ENCODE measurements around the gene SET.

The SET gene

GRCh38 chr9:128731093-128731492 is 42.1 kb downstream of the SET start:
- no peak for DNase-seq (ENCODE audit: low spot score)

DNA sequence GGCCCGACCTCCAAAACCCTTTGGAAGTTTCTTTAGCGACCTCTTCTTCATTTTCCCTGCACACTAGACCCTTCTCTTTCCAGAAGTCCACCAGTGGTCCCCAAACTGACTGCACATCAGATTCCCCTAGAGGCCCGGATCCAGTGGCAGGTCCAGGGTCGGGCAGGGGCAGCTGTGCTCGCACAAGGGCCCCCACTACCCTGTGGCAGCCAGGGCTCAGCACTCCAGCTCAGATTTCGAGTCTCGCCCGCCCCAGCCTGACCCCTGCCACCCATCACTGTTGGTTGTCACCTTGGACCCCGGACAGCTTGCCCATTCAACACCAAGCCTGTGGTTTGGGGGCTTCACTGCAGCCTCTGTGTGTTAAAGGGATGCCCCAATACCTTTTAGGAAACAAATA is 42.7 kb downstream of the SET start:
- no peak for DNase-seq (ENCODE audit: low spot score)

DNA sequence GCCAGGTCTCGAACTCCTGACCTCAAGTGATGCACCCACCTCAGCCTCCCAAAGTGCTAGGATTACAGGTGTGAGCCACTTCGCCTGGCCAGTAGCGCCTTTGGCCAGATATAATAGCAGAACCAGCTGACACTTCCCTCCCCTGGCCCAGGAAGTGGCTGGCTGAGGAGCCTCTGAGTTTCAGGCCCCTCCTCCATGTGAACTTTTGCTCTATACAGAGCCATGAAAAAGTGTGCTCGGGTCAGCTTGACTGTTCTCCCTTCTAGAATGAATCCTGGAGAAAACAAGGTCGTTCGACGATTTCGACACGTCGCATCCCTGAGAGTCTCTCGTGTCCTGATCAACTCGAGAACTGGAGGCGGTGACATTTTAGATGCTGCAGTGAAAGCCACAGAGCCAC is 43.6 kb downstream of the SET start:
- no peak for DNase-seq (ENCODE audit: low spot score)

DNA sequence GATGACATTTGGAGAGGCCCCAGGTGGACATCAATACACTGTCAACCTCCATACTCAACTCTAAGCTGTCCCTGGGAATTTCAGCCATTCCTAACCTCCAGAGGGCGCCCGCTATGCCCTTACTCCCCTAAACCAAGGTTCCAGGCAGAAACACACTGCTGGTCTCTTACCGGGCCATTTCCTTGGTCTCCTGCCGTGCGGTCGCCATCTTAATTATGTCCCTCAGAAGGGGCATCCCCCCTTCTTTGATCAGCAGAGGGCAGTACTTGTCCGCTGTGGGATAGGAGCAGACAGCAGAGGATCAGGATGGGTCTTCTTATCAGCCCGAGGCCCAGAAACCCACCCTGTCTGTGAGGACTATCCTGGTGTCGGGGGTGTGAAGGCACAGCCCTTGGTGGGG is 44.2 kb downstream of the SET start:
- DNase-seq (ENCODE audit: low spot score), result peak; percentile 61

DNA sequence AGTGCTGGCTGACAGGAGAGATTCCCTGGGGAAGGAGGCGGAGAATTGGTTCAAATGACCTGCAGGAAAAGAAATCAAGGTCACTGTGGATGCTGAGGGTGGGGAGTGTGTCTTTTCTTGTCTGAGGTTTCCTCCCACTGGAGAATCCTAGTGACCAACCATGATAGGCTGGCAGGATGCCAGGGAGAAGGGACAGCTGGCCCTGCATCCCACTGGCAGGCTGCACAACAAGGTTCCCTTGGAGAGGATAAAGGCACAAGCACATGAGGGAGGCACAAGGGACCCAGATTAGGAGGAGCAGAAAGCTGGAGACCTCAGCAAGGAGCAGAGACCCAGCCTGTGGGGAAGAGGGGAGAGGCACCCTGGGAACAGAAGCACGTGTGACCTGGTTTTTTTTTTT is 46.4 kb downstream of the SET start:
- DNase-seq (ENCODE audit: low spot score), result peak; percentile 30

DNA sequence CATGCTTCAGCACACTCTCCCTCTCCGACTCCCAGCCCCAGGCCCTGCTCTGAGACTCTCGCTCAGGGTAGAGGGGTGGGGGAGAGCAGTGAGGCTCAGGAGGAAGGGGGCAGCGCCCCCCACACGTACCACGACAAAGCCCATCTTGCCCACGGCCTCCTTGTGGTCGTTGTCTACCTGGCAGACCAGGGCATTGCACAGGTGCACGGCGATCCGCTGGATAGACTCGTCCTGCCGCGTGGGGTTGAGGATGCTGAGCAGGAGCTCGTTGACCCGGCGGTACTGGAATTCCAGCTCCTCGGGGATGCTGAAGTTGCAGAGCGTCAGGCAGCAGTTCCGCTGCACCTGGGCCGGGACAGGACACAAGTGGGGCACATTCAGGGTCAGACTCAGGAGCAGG is 53.4 kb downstream of the SET start:
- no peak for DNase-seq (ENCODE audit: low spot score)

GRCh38 chr9:128743421-128743820 is 54.4 kb downstream of the SET start:
- no peak for DNase-seq (ENCODE audit: low spot score)
